Activated T-cell treated with anti-CD3 and anti-CD28 coated beads for 48 hours (primary cell): ENCODE data around the gene MTUS2.
"Not testable (repeated sequence)": the region's sequence is repeated elsewhere in the genome, so short reads cannot be mapped to it uniquely, and the experiment has no call there.

ENCODE experiments used
- DNase-seq: peaks from one replicate; pipeline ENCODE4 v3.0.0-alpha.2; 2020; ENCODE audit warnings: low read depth

The MTUS2 gene

DNA sequence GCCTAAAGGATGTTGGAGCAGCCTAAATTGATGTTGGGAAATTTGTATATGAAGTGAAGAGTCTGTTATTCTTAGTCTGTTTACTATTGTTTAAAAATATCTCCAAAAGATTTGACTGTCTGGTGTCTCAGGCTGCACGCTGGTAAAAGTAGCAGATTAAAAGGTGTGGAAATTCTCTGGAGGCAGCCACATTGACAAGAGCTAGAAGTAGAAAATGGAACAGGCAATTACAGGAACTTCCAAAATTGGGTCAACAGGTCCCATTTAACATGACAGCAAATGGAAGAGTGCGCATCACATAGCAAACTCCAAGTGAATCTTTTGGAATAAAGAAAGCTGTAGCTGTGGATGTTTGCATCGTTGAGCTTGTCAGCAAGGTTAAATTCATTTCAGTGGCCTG, 138.3 kb downstream of the MTUS2 start:
- no peak for DNase-seq

DNA sequence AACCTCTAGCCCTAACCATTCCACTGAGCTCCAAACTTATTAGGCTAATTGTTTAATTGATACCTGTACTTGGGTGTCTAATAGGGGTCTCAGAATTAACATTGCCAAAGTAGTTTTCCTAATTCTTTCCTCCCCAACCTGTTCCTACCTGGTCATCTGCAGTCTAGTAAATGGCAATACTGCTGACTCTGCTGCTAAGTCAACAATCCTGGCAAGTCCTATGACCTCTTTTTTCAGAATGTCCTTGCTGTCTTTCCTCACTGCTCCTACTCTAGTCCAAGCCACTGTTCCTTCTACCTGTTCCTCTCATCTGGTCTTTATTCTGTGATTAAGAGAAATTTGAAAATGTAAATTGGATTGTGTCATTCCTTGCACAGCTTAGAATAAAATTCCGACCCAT, 143.9 kb downstream of the MTUS2 start:
- no peak for DNase-seq

DNA sequence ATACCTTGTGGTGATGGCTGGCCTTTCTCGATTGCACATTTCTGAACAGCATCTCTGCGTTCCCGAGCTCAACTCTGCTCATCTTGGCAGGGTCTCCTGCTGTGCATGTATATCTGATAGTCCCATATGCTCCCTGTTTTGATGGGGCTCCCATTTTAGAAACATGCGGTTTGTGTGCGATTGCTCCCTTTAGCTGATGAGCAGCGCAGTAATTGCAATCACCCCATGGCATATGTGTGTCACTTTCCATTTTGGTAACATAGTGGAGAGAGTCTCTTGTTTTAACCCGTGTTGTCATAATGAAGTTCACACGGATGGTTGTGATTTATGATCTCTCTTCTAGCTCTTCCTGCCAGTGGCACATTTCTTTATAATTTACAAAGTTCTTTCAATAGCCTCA, 144.7 kb downstream of the MTUS2 start:
- no peak for DNase-seq

DNA sequence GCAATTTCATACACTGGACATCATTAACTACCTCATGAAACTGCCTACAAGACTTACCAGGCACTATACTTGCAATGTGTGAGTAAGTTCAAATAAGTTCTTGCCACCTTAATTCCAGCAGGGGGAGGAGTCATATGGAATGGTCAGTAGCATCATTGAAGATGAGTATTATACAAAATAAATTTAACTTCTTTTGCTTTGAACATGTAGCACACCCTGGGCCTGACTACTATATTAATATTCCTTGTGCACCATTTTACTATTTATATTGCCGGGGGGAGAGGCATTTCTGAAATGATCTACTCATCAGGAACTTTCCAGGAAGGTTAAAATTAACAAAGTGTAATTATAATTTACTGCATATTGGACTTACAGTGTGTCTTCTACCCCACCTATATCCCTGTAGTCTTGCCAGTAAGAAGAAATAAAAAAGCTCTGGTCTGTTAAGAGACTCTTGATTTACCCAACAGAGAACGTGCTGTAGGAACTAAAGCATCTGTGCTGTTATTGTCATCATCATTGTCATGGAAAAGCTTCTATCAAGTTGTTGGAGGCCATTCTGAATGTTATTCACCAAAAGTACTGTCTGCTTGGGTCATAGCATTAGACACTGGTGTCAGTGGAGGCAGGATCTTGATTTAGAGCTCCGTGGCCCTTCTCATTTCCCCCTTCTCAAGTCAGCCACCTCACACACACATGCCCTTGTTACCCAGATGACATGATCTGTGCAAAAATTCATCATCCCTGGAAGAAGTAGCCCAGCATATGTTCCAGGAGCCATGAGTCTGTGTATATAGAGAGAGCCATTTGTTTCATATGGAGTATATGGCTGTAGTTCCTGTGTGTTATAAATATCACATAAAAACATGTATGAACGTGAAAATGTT, 147.1 kb downstream of the MTUS2 start:
- DNase-seq: no peak

DNA sequence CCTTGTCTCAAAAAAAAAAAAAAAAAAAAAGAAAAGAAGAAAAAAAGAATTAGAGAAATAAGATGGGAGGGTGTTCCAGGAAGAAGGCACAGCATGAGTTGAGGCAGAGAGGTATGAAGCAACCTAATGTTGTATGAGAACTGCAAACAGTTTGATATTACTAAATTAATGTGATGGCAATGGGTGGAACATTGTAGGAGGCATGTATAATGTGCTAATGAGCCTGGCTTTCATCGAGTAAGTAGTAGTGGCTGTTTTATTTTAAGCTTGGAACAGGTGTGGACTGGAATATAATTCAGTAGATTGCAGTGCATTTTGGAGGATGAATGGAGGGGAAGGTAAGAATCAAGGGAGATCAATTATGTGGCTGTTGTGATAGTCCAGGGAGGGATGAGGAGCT, 156.1 kb downstream of the MTUS2 start:
- DNase-seq: no peak

DNA sequence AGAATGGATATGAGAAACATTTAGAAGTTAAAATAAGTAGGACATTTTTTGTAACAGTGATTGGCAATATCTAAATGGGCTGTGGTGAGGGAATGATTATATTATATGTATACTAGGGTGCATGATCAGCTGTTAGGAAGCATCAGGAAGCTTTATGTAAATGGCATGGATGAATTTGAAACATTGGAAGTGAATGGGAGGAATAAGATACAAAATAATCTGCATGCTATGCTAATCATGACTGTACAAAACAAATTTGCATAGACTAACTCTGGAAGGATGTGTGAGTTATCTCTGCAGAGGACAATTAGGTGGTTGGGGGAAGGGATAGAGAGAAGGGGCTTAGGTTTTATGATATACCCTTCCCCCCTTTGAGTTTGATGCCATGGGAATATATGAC, 156.5 kb downstream of the MTUS2 start:
- DNase-seq: no peak

DNA sequence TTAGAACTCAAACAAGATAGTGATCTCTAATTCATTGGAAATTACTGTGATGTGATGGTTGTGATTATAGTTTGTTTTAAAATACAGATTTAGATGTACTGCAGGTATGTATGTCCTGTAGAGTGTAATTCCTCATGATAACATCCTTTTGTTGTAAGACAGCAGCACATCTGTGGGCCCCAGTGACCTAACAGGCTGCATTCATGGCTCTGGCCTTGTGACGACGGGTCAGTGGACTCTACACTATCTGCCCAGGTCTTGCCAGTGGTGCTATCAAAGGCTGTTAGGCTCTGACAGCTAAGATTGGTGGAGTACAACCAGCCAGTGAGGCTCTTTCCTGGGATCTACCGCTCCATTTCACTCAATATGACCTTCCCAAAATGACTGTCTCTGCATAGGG, 158.4 kb downstream of the MTUS2 start:
- DNase-seq: no peak

DNA sequence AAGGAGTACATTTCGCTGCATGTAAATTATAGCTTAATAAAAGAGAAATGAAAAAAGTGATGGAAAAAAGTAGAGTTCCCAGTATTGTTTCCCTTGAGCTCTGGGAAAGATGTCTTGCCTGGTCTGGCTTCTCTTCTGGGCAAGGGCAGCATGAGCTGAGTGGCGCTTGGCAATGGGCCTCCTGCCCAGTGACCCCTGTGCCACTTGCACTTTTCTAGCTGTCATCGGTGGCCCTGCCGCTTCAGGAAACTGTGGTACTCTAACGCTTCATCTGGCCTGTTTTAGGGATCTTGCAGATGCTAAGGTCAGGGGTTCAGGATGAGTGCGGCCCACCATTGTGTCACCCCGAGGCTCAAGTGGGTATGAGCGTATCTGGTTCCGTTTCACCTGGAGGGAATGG, 161.4 kb downstream of the MTUS2 start:
- DNase-seq: no peak

DNA sequence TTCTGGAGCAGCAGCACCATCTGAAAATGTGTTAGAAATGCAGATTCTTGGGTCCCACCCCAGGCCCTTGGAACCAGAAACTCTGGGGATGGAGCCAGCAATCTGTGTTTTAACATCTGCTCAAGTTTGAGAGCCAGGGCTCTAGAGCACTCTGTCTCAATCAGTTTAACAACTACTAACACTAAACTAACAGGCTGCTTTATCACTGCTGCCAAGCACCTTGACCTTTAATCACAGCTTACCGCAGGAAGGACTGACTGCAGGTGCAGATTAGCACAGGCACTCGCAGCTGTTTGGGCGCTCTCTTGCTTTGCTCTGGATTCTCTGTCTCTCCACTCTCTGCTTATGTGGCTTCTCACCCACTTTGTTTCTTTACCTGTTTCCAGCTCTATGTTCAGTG, 163.5 kb downstream of the MTUS2 start:
- no peak for DNase-seq

DNA sequence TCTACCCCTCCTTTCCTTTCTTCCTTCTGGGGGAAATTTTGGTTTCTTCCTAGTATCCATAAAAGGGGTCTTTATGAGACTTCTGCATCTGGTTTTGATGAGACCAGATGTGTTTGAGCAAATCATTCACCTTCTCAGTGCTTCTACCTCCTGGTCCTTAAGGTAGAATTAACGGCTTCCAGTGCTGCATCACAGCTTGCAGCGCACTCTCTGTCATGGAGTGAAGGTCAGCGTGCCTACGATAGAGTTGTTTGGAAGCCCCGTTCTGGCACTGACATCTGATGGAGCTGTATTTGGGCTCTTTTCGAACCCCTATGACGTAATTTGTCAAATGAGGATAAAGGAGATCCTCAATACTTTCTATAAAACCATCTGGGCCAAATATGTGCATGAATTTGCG, 164.2 kb downstream of the MTUS2 start:
- DNase-seq: no peak

DNA sequence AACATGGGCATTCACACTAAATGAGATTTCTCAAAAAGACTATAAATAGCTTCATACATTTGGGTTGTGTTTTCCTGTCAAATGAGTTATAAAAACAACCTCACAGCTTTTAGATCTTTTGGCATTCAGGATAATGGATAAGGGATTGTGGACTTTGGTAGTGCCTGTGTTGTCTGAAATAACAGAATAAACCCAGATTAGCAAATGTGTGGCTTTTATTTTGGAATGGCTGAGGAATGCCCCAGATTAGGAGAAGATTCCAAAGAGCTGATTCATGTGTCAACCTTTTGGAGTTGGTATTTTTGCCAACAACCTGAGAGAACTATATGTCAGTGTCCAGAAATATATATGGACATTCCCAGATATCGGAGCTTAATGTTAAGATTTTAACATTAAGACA, 164.7 kb downstream of the MTUS2 start:
- DNase-seq: no peak

DNA sequence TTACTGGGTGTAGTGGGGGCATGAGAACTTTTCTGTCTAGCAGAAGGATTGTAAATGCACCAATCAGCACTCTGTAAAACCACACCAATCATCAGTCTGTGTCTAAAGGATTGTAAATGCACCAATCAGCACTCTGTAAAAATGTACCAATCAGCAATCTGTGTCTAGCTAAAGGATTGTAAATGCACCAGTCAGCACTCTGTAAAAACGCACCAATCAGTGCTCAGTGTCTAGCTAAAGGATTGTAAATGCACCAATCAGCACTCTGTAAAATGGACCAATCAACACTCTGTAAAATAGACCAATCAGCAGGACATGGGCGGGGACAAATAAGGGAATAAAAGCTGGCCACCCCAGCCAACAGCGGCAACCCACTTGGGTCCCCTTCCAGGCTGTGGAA, 170.2 kb downstream of the MTUS2 start:
- DNase-seq: not testable (repeated sequence)

DNA sequence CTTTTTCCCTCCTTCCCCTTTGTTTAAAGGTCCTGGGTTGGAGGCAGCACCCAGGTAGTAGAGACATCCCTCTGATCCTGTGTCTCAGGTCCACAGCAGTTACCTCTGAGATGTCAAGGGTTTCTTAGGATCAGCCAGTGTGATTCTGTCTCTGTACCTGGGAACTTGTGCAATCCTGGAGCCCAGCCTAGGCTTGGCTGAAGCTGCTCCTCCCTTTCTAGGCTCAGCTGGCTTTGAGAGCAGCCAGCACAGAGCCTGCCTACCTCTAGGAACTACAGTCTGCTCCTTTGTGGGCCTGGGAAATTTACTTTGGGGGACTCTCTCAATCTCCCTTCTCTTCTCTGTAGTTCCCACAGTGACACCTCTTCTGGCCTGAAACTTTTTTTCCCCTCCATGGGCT, 171.6 kb downstream of the MTUS2 start:
- no peak for DNase-seq

DNA sequence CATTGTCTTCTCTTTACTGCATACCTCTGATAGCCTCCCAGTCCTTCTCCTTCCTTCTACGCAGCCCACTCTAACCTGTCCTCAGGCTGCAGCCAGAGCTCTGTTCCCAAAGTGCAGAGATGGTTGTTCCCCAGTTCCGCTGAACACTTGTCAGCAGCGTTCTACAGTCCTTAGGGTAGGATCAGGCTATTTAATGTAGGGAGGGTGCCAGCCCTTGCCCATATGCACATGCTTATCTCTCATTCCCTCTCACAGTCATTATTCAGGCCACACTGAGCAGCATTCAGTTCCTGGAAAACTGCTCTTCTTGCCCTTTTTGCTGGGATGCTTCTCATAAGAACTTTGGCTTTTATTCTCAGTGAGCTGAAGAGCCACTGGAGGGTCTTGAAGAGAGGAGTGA, 180.7 kb downstream of the MTUS2 start:
- DNase-seq: no peak

DNA sequence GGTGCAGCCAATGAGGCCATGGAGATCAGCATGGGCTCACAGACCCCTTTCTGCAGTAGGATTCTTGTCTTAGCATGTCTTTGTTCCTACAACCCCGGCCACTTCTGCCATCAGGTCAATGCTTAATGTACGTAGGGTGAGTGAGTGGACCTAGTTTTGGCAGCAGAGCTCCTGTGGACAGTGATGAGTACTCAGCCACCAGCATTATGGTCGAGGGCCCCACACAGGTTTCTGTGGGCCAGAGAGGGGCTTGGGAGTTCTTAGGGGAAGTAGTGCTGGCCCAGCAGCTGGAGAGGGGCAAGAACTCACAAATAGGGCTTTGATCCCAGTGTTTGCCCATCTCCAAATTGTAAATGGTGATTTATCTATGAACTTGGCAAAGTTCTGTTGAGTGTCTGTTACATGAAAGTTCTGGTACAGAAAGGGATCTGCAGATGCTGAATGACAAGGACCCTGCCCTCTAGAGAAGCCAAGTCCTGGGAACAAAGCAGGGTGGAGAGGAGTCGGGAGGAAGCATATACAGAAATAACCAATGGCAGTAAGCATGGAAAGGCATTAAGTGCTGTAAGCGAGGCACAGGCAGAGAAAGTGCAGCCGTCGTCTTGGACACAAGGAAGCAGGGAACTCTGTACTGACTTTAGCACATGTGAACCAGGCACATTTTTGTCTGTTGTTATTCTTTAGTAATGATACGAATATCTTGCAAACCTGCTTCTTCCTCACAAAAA, 185.1 kb downstream of the MTUS2 start:
- DNase-seq: no peak

DNA sequence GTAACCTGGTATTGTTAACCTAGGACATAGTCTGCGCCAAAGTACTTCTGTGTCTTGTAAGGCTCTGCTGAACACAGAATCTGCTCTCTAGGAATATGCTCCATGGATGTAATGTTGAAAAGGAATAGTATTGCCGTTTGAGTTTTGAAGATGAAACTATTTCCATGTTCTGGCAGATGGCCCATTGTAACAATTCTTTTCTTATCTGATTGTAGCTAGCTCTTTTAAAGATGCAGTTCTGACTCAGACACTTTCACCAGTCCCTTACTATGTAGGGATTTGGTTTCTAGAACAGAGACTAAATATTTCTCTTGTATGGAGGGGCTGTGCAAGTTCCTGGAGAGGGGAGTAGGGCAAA, 185.6 kb downstream of the MTUS2 start:
- DNase-seq: no peak

DNA sequence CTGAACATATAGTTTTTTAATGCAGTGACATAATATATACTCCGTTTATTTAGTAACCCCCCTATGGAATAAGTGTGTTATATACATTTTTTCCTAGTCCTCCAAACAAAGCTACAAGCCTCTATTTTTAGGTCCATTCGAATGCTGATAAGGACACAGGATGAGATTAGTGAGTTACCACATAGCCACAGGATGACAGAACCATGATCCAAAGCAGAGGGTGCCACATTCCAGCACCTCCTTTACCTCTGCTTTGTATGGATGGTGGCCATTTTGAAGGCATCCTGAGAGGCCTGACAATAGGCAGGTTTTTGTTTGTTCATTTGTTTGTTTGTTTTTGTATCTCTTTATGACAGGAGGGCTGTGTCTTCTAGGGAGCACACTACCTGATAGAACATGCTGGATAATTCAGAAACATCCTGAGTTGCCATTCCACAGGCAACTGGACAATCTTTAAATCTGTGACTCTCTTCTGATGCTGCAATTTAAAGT, 186.3 kb downstream of the MTUS2 start:
- no peak for DNase-seq

DNA sequence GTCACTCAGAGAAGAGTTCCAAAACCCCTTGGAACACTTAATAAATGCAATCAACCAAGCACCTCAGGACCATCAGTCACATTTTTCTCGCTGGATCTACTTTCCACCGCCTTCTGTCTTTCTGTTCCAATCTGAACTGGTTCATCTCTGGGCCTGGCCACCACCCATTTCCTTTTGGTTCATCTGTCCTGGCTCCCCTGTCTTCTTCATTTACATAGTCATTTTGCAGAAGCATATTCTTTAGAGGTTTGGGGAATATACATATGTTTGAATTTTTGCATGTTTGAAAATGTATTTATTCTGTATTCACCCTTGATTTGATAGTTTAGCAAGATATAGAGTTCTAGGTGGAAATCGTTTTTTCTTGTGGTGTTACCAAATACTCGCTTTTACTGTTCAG, 188.2 kb downstream of the MTUS2 start:
- DNase-seq: no peak

DNA sequence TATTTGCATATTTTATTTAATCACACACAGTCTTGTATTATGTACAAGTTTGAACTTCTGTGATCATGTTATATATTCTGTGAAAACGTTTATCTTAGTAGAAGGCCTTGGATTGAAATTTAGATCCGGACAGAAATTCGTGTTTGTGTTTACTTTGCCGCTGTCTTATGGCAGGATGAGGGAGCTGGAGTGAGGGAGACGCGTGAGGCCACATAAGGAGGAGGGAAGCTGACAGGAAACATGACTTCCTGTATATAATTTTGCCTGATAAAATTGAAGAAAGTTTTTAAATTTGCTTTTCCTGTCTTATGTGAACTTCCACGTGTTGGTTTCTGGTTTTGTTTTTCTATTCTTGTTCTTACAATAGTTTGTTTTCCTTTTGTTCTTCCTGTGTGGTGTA, 200.2 kb downstream of the MTUS2 start:
- DNase-seq: no peak

DNA sequence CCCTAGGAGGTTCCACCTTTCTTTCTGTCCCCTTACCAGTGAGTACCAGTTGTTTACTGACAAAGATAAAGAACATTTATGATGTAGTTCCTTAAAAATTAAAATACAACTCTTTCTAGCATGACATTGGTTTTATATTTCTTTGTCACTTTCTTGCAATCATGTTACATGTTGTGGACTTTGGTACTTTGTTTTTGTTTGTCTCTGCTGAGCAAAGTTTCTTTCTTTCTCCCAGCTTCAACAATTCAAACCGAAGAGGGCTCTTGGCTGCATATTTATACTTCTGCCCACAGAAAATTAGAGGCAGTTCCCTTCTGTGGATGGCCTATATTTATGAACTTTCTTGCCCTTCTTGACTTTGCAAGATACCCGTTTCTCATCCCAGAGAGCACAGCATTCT, 201.2 kb downstream of the MTUS2 start:
- DNase-seq: no peak

DNA sequence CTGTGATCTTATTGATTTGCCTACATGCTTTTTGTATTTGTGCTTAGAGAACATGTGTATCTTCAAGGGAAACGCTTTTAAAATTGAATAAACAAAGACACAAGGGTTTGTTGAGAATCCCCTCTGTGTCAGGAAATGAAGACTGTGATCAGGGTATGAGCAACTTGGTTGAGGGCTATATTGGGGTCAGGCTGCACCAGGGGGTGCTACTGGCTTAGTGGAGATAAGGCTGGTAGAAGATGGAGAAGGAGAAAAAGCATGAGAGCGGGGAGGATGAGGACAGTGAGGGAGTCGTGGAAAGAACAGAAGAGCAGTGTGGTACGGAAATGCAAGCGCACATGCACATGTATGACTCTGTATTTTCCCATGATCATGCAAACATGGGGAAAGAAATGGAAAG, 201.6 kb downstream of the MTUS2 start:
- no peak for DNase-seq

DNA sequence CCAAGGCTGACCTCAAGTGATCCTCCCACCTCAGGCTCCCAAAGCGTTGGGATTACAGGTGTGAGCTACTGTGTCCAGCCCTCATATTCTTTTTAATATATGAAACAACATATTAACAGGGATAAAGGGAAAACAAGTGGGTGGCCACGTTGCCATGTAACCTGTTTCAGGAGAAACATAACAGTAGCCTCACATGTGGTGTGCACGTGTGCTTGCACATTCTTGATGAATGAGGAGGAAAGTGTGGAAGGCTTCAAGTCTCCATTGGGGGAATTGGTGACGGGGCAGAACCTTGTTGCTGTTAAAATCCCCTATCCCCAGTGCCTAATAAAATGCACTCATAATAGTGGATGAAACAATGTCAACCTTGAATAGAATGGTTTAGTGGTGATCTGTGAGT, 202.3 kb downstream of the MTUS2 start:
- no peak for DNase-seq

DNA sequence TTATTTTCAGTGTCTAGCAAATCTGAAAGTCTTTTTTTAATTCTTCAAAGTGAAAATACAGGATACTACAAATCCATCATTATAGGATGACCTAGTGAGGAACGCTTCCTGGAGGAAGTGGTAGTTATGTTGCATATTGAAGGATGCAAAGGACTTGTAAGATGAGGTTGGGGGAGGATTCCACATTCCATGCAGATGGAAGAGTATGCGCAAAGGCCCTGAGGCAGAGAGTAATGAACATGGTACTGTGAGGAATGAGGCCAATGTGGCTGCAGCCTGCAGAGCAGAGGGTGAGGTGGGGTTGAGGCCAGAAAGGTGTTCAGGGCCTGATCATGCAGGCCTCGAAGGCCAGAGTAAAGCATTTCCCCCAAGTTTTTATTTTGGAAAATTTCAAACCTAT, 202.8 kb downstream of the MTUS2 start:
- no peak for DNase-seq

DNA sequence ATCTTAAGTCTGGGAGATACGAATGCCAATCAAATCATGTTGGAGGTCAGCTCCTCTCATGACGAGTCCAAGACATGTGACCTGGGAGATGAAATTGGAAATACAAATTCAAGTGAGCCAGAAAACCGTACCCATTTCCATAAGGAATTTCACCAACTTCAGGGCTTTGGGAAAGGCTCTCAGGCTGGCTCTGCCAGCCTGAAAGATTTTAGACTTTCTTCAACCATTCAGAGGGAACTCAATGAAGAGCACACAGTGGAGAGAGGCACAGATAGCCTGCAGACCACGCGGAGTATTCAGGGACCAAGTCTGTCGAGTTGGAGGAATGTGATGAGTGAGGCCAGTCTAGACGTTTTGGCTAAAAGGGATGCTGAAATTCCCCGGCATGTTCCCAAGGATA, 204.6 kb downstream of the MTUS2 start:
- DNase-seq: no peak
